ENCODE data around the gene SECISBP2. TPM values are rescaled to one million over a fixed set of nuclear protein-coding genes. Genes with fewer than 3 reads are reported as not detected.

The SECISBP2 gene
- polyA plus RNA-seq, 1 donor (not counting 4 experiments of a cell fraction or from before 2014, with no cell fraction given) = 24.3 TPM

DNA sequence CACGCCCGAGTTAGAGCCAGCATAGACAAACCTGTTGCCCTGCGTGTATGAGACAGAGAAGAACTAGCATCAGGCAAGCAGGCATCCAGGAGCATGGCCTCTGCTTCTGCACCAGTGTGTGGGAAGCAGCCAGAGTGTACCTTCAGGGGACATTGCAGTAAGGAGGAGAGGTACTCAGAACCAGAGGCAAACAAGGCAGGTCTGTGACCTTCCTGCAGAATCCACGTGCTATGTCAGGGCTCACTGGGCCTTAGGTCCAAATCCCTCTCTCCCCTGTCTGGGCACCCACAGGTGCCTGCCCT, 63.0 kb downstream of the SECISBP2 start:
- dilution Hi-C loops (cut with MboI; ENCODE audit: extremely low pct_ligation_motif_present, low sequenced_read_pairs) = no loop called here
- H3K9me1 ChIP-seq (ENCODE audit: control insufficient read depth, extremely low read depth, insufficient read depth, low read length) = no peaks in the 10 kb centered on the region
- no peaks in the 10 kb centered on the region for H4K20me1 ChIP-seq (ENCODE audit: control insufficient read depth, extremely low read depth, insufficient read depth, low read length)
- no peaks in the 10 kb centered on the region for H3K36me3 ChIP-seq (ENCODE audit: control insufficient read depth in 2 of 2, extremely low read depth in 1 of 2, insufficient read depth in 2 of 2, low read length in 2 of 2)
- FAIRE-seq (no peak), DNase-seq (ENCODE audit: low read depth, low spot score) (no peak)
- no peak overlapping the region for H3K4me3 ChIP-seq (ENCODE audit: control insufficient read depth in 2 of 3, extremely low read depth in 1 of 3, insufficient read depth in 2 of 3, low read depth in 1 of 3, low read length in 3 of 3)
- H3K79me2 ChIP-seq (ENCODE audit: control insufficient read depth, insufficient read depth, low read length) = no peaks in the 10 kb centered on the region
- no peak overlapping the region for H3K27ac ChIP-seq (ENCODE audit: control insufficient read depth, insufficient read depth, low read length)
- no peaks in the 10 kb centered on the region for H3K27me3 ChIP-seq (ENCODE audit: control insufficient read depth, extremely low read depth, insufficient read depth, low read length)
- no peak overlapping the region for H2AFZ ChIP-seq (ENCODE audit: control insufficient read depth, low read length)
- H3K9me3 ChIP-seq (ENCODE audit: control insufficient read depth, low read depth, low read length) = no peaks in the 10 kb centered on the region
- no peaks in the 10 kb centered on the region for H3K4me1 ChIP-seq (ENCODE audit: control insufficient read depth, extremely low read depth, insufficient read depth, low read length)
- H3K4me2 ChIP-seq (ENCODE audit: control insufficient read depth, extremely low read depth, insufficient read depth, low read depth, low read length) = no peak overlapping the region
- TF ChIP-seq, protein P1, sequence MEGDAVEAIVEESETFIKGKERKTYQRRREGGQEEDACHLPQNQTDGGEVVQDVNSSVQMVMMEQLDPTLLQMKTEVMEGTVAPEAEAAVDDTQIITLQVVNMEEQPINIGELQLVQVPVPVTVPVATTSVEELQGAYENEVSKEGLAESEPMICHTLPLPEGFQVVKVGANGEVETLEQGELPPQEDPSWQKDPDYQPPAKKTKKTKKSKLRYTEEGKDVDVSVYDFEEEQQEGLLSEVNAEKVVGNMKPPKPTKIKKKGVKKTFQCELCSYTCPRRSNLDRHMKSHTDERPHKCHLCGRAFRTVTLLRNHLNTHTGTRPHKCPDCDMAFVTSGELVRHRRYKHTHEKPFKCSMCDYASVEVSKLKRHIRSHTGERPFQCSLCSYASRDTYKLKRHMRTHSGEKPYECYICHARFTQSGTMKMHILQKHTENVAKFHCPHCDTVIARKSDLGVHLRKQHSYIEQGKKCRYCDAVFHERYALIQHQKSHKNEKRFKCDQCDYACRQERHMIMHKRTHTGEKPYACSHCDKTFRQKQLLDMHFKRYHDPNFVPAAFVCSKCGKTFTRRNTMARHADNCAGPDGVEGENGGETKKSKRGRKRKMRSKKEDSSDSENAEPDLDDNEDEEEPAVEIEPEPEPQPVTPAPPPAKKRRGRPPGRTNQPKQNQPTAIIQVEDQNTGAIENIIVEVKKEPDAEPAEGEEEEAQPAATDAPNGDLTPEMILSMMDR (optimal IDR thresholded peaks at IDR 0.05 in 1 of 3, IDR thresholded peaks at IDR 0.05 in 1 of 3, conservative IDR thresholded peaks at IDR 0.05 in 1 of 3; ENCODE audit: extremely low read depth in 1 of 3, insufficient read depth in 2 of 3, low read length in 3 of 3) = no peak
- no peak for TF ChIP-seq EZH2 (IDR thresholded peaks at IDR 0.05; ENCODE audit: low read length)
- no peak overlapping the region for H3K9ac ChIP-seq (ENCODE audit: control insufficient read depth, extremely low read depth, insufficient read depth, low read length)

DNA sequence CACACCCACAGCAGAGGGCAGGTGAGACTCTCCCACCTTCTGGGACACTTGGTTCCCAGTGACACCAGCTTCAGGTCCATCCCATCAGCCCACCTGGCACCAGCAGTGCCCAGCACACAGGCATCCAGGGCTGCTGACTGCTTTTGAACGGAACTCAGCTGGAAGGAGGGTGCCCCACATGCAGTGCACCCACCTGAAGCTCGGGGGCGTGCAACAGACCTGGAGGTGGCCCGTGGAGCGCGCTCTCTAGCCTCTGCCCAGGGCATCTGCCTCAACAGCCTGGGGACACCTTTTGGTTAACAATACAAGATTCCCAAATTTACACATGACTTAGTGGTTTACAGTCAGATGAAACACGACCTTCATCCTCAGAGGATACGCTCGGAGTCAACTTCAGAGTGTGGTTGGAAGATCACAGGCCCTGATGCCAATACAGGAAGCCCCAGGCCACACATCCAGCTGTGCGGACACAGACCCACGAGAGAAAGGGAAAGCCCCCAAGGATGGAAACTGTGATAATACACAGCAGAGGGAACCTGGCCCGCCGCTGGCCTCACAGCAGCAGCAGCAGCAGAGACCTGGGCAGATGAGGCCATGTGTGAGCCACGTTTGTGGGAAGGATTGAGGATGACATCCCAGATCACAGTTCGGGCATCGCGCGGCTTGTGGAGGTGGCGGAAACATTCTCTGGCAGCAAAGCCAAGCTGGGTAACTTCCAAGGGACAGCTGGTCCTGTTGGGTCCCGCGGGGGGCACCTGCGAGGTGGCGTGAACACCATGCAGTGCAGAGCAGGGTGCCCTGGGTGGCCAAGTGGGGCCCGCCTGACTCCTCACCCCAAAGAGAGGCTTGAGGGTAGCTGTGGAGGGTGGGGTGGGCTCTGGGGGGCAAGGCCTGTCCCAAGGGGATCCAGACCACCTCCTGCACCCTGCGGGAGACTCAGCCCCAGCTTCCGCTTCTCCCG, 64.0 kb downstream of the SECISBP2 start:
- Histone ChIP-seq H3K79me2 (ENCODE audit: control insufficient read depth, insufficient read depth, low read length) (no peaks in the 10 kb centered on the region), H3K9ac (ENCODE audit: control insufficient read depth, extremely low read depth, insufficient read depth, low read length) (no peak overlapping the region), H3K27ac (ENCODE audit: control insufficient read depth, insufficient read depth, low read length) (no peak overlapping the region), H3K27me3 (ENCODE audit: control insufficient read depth, extremely low read depth, insufficient read depth, low read length) (no peaks in the 10 kb centered on the region), H3K36me3 (ENCODE audit: control insufficient read depth in 2 of 2, extremely low read depth in 1 of 2, insufficient read depth in 2 of 2, low read length in 2 of 2) (no peaks in the 10 kb centered on the region), H3K4me1 (ENCODE audit: control insufficient read depth, extremely low read depth, insufficient read depth, low read length) (no peaks in the 10 kb centered on the region), H3K9me1 (ENCODE audit: control insufficient read depth, extremely low read depth, insufficient read depth, low read length) (no peaks in the 10 kb centered on the region), H3K9me3 (ENCODE audit: control insufficient read depth, low read depth, low read length) (no peaks in the 10 kb centered on the region), H2AFZ (ENCODE audit: control insufficient read depth, low read length) (no peak overlapping the region), H4K20me1 (ENCODE audit: control insufficient read depth, extremely low read depth, insufficient read depth, low read length) (no peaks in the 10 kb centered on the region), H3K4me3 (ENCODE audit: control insufficient read depth in 2 of 3, extremely low read depth in 1 of 3, insufficient read depth in 2 of 3, low read depth in 1 of 3, low read length in 3 of 3) (no peak overlapping the region), H3K4me2 (ENCODE audit: control insufficient read depth, extremely low read depth, insufficient read depth, low read depth, low read length) (no peak overlapping the region)
- TF ChIP-seq, protein P1 (optimal IDR thresholded peaks at IDR 0.05 in 1 of 3, IDR thresholded peaks at IDR 0.05 in 1 of 3, conservative IDR thresholded peaks at IDR 0.05 in 1 of 3; ENCODE audit: extremely low read depth in 1 of 3, insufficient read depth in 2 of 3, low read length in 3 of 3) = no peak
- no peak for TF ChIP-seq EZH2 (IDR thresholded peaks at IDR 0.05; ENCODE audit: low read length)
- FAIRE-seq (no peak), DNase-seq (ENCODE audit: low read depth, low spot score) (no peak)
- dilution Hi-C loops (cut with MboI; ENCODE audit: extremely low pct_ligation_motif_present, low sequenced_read_pairs) = no loop called here
